C4-2B (cell line): Measurements from ENCODE around the gene ESRRA.

Source experiments
- H3K27ac ChIP-seq: fragments of 450-650 bp; 2 replicates; pipeline ENCODE4 v1.5.1; 2017
- ZFX ChIP-seq: fragments of 450-650 bp; IDR thresholded peaks from 2 replicates; pipeline ENCODE4 v1.6.1; 2017
- TF ChIP-seq, protein P1 (sequence below): fragments of 450-650 bp; conservative IDR thresholded peaks from 2 replicates; pipeline ENCODE4 v1.5.1; 2017; ENCODE audit warnings: mild to moderate bottlenecking

ESRRA gene

DNA sequence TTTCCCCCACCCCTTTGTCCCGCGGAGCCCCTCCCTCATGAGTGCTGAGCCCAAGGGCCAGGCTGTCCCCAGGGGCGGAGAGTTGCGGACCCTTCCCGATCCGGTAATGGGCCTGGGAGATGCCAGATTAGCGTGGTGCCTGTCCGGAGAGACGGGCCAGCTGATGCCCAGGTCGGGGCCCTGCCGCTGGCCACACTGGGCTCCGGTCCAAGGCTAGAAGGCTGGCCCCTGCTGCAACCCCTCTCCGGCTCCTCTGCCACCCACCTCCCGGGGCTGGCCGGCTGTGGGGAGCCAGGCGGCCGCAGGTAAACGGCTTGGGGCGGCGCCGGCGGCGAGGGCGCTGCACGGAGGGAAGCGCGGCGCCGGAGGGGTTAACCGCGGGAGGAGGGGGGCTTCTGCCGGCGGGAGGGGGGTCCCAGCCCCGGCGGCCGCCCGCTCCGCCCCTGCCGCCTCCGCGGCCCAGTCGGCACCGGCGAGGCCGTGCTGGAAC, 14.0 kb upstream of the ESRRA start, which contains the start of gene KCNK4:
Gene KCNK4, plus strand, starts transcription at position 41 of the 490 bp plus-strand sequence. CDS start 1,717 bp downstream, outside the sequence.
- TF ChIP-seq, protein P1, sequence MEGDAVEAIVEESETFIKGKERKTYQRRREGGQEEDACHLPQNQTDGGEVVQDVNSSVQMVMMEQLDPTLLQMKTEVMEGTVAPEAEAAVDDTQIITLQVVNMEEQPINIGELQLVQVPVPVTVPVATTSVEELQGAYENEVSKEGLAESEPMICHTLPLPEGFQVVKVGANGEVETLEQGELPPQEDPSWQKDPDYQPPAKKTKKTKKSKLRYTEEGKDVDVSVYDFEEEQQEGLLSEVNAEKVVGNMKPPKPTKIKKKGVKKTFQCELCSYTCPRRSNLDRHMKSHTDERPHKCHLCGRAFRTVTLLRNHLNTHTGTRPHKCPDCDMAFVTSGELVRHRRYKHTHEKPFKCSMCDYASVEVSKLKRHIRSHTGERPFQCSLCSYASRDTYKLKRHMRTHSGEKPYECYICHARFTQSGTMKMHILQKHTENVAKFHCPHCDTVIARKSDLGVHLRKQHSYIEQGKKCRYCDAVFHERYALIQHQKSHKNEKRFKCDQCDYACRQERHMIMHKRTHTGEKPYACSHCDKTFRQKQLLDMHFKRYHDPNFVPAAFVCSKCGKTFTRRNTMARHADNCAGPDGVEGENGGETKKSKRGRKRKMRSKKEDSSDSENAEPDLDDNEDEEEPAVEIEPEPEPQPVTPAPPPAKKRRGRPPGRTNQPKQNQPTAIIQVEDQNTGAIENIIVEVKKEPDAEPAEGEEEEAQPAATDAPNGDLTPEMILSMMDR = no peak
- no peak for TF ChIP-seq ZFX
- no peak within 1 kb of the TSS for H3K27ac ChIP-seq

DNA sequence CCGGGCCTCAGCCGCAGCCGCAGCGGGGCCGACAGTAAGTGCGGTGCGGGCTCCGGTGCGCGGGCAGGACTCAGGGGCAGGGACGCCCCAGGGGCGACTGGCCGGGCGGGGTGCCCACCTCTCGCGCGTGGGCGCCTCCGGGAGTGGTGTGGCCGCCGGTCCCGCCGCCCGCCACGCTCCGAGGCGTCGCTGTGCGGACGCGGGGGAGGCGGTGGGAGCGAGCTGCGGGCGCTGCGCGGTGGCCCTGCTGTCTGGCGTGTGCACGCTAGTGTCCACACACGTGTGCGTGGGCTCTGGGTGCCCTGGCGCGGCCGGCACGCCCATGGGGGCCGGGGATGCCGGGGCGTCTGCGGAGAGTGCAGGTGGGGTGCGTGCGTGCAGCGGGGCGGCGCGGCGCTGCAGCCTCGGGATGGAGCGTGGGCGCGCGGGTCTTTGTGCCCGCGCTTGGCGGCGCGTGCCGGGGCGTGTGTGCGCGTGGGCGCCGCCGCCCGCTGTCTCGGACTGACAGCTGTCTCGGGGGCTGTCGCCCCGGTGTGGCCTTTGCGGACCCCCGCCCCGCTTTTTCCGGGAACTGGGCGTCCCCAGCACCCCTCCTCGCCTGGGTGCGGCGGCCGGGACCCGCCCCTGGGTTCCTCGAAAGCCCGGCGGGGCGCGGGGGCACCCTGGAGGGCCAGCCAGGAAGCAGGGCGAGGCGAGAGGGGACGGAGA, 13.4 kb upstream of the ESRRA start:
- no peak overlapping the region for H3K27ac ChIP-seq
- TF ChIP-seq, protein P1 = no peak
- TF ChIP-seq ZFX = no peak

DNA sequence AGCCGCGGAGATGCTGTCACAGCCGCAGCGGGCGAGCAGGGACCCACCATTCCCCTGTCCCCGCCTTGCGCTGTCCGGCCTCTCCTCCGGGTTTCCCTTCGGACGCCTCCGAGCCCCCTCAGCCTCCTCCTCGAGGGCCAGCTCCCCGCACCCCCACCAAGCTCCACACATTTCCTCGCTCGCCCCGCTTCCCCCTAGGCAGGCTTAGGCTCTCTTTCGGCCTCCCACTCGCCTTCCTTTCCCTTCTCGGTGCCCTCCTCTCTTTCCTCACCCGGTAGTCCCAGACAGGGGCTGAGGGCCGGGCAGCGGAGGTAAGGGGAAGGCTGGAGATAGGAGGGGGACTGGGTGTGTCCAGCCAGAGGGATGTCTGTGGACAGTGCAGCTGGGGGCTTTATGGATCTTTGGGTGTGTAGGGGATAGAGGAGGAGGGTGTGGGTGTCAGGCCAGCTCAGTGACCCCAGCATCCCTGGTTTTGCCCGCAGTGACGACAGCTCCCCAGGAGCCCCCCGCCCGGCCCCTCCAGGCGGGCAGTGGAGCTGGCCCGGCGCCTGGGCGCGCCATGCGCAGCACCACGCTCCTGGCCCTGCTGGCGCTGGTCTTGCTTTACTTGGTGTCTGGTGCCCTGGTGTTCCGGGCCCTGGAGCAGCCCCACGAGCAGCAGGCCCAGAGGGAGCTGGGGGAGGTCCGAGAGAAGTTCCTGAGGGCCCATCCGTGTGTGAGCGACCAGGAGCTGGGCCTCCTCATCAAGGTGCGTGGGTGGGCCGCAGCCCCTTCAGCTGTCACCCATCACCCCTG, 12.7 kb upstream of the ESRRA start:
- TF ChIP-seq, protein P1 = no peak

GRCh38 chr11:64294774-64295173, 10.6 kb upstream of the ESRRA start:
- no peak overlapping the region for H3K27ac ChIP-seq
- TF ChIP-seq, protein P1 = no peak
- TF ChIP-seq ZFX = no peak

More for the DNA sequence above, 12.7 kb upstream of the ESRRA start:
- H3K27ac ChIP-seq = no peak overlapping the region

- TF ChIP-seq ZFX = no peak
- TF ChIP-seq, protein P1 = no peak
- H3K27ac ChIP-seq = no peak overlapping the region
Measured at GRCh38 chr11:64295760-64296159, 9.6 kb upstream of the ESRRA start.

GRCh38 chr11:64296236-64296635, 9.1 kb upstream of the ESRRA start:
- no peak overlapping the region for H3K27ac ChIP-seq
- TF ChIP-seq ZFX = no peak
- TF ChIP-seq, protein P1 = no peak
